Measurements from ENCODE around the gene NXPH3.

GRCh38 chr17:49547566-49547965 lies 28.1 kb upstream of the NXPH3 start:
- no peak for TF ChIP-seq CTCF (conservative IDR thresholded peaks at IDR 0.05; ENCODE audit: low read depth, low read length)
- no peak for TF ChIP-seq EZH2 (IDR thresholded peaks at IDR 0.05; ENCODE audit: low read length, unreplicated experiment)
- TF ChIP-seq EZH2phosphoT487 (IDR thresholded peaks at IDR 0.05; ENCODE audit: borderline replicate concordance, low read length) = no peak

Data from PC-3 (cell line).